OCI-LY1 (cell line): ENCODE results near the gene GABPA.

Experiments
- CTCF ChIP-seq: fragments of 200-600 bp; sonication (generic), shearing (Covaris generic); IDR thresholded peaks from 2 replicates; pipeline ENCODE4 v1.5.1; 2017; ENCODE audit warnings: mild to moderate bottlenecking, antibody characterized with exemption, low read length, moderate library complexity, mixed read lengths
- EZH2 ChIP-seq: fragments of 200-600 bp; sonication (generic), shearing (Covaris generic); IDR thresholded peaks from 2 replicates; pipeline ENCODE4 v1.8.0; 2017; ENCODE audit warnings: borderline replicate concordance, mixed run types, mild to moderate bottlenecking, antibody characterized with exemption, low read length, moderate library complexity, mixed read lengths

- TF ChIP-seq EZH2, result no peak
- TF ChIP-seq CTCF, result no peak
These were observed 33.2 kb upstream of the GABPA start for GRCh38 chr21:25701529-25701928.
